Testis (tissue), 2 donors: ENCODE measurements around the gene GALM.

Experiments
- CTCF ChIP-seq, 3 experiments: fragments of 450-650 bp in 2 of 3; fragments of 200-600 bp in 1 of 3; sonication (generic) in 1 of 3; IDR thresholded peaks; one replicate each; pipeline ENCODE4 v1.5.1; 2016 to 2019; ENCODE audit warnings: antibody characterized with exemption in 3 of 3, mild to moderate bottlenecking in 2 of 3, moderate library complexity in 1 of 3
- POLR2A ChIP-seq: fragments of 450-650 bp; IDR thresholded peaks from one replicate; pipeline ENCODE4 v1.6.1; 2017; ENCODE audit warnings: antibody characterized with exemption, mild to moderate bottlenecking, moderate library complexity

DNA sequence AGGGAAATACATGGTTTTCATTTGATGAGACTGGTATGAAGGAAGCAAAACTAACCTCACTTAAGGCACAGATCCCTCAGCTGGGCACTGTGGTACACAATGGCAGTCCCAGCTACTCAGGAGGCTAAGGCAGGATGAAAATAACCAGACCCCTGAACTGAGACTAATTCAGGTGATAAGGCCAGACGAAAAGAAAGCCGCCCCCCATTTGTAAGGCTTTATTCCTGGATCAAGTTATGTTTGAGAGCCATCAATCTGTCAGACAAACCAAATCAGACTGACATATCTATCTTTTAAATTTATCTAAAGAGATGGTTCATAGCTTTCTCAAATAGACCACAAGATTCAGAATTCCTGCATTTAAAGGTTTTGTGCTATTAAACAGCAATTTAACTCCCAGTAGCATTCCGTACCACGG, 81.1 kb downstream of the GALM start:
- no peak for TF ChIP-seq CTCF (IDR thresholded peaks at IDR 0.05)
- no peak for TF ChIP-seq POLR2A
